Mesendoderm (in vitro differentiated cells): ENCODE results near the gene DNMT3A.
A peak's percentile ranks its signal among the peaks of the same experiment; 100 is the strongest.

Experiments used
- DNase-seq: peaks from one replicate; pipeline ENCODE4 v3.0.0; 2013
- H2AK5ac ChIP-seq: 2 replicates; pipeline ENCODE4 v1.6.1; 2013; ENCODE audit warnings: low read length, inconsistent platforms
- H2BK120ac ChIP-seq: 2 replicates; pipeline ENCODE4 v1.6.1; 2013; ENCODE audit warnings: low read depth, mild to moderate bottlenecking, low read length, moderate library complexity, mixed read lengths
- H2BK15ac ChIP-seq: replicated peaks from 2 replicates; pipeline ENCODE4 v1.6.1; 2013; ENCODE audit warnings: low read depth, mild to moderate bottlenecking, moderate library complexity
- H2BK5ac ChIP-seq: 2 replicates; pipeline ENCODE4 v1.6.1; 2013; ENCODE audit warnings: low read length, inconsistent platforms
- H3K18ac ChIP-seq: 2 replicates; pipeline ENCODE4 v1.6.1; 2013; ENCODE audit warnings: mild to moderate bottlenecking, low read length, mixed read lengths
- H3K23ac ChIP-seq: one replicate; pipeline ENCODE4 v1.6.1; 2013; ENCODE audit warnings: low read length
- H3K27ac ChIP-seq: 2 replicates; pipeline ENCODE4 v1.5.1; 2013; ENCODE audit warnings: low read depth, mild to moderate bottlenecking, inconsistent platforms, low read length, moderate library complexity
- H3K27me3 ChIP-seq: 2 replicates; pipeline ENCODE4 v1.6.1; 2013; ENCODE audit warnings: low read length, control low read depth, mild to moderate bottlenecking, inconsistent platforms; ENCODE audit not compliant: insufficient read depth, poor library complexity
- H3K36me3 ChIP-seq: 2 replicates; pipeline ENCODE4 v1.6.1; 2013; ENCODE audit warnings: low read length, inconsistent platforms; ENCODE audit not compliant: control insufficient read depth, insufficient read depth
- H3K4ac ChIP-seq: one replicate; pipeline ENCODE4 v1.6.1; 2013; ENCODE audit warnings: low read depth, mild to moderate bottlenecking, low read length, moderate library complexity
- H3K4me1 ChIP-seq: 2 replicates; pipeline ENCODE4 v1.6.1; 2013; ENCODE audit warnings: low read depth, low read length, inconsistent platforms; ENCODE audit not compliant: control insufficient read depth
- H3K4me2 ChIP-seq: 2 replicates; pipeline ENCODE4 v1.6.1; 2013; ENCODE audit warnings: low read length
- H3K4me3 ChIP-seq: 2 replicates; pipeline ENCODE4 v1.5.1; 2013; ENCODE audit warnings: mild to moderate bottlenecking, low read length
- H3K56ac ChIP-seq: one replicate; pipeline ENCODE4 v1.6.1; 2013; ENCODE audit warnings: low read length
- H3K79me1 ChIP-seq: 2 replicates; pipeline ENCODE4 v1.6.1; 2013; ENCODE audit warnings: low read length, inconsistent platforms
- H3K79me2 ChIP-seq: 2 replicates; pipeline ENCODE4 v1.6.1; 2013; ENCODE audit warnings: mild to moderate bottlenecking, low read length; ENCODE audit not compliant: control insufficient read depth, insufficient read depth
- H3K9ac ChIP-seq: 2 replicates; pipeline ENCODE4 v1.6.1; 2013; ENCODE audit warnings: low read length, inconsistent platforms
- H4K5ac ChIP-seq: one replicate; pipeline ENCODE4 v1.6.1; 2013; ENCODE audit warnings: low read length
- H4K8ac ChIP-seq: one replicate; pipeline ENCODE4 v1.6.1; 2013; ENCODE audit warnings: low read depth, mild to moderate bottlenecking, control low read depth, low read length, moderate library complexity
- WGBS: extraction: QIAGEN DNeasy Blood & Tissue Kit; methylation state at CpG from one replicate; pipeline ENCODE4 v1.1.7; 2013; ENCODE audit warnings: low lambda C conversion rate, missing lambda C conversion rate; ENCODE audit not compliant: insufficient coverage; ENCODE audit errors: extremely low coverage; 5-methylcytosine and 5-hydroxymethylcytosine counted together

Gene DNMT3A

GRCh38 chr2:25290811-25291495 is 50.8 kb downstream of the DNMT3A start:
- no peak overlapping the region for H3K56ac ChIP-seq
- peaks cover under 1% of the 10 kb centered on the region for H3K4me1 ChIP-seq
- H3K79me2 ChIP-seq = no peaks in the 10 kb centered on the region
- no peak overlapping the region for H3K23ac ChIP-seq
- H3K9ac ChIP-seq = no peak overlapping the region
- no peaks in the 10 kb centered on the region for H3K79me1 ChIP-seq
- H3K4ac ChIP-seq = no peak overlapping the region
- no peak for DNase-seq
- H2AK5ac ChIP-seq = no peak overlapping the region
- H3K4me2 ChIP-seq = no peak overlapping the region
- no peaks in the 10 kb centered on the region for H3K27me3 ChIP-seq
- no peak overlapping the region for H4K8ac ChIP-seq
- H2BK15ac ChIP-seq = no peak overlapping the region
- no peak overlapping the region for H2BK120ac ChIP-seq
- H2BK5ac ChIP-seq = no peak overlapping the region
- no CpG with 5 or more reads among the region's 19 CpGs for WGBS
- no peak overlapping the region for H3K4me3 ChIP-seq
- H4K5ac ChIP-seq = no peak overlapping the region
- H3K36me3 ChIP-seq = no peaks in the 10 kb centered on the region
- H3K18ac ChIP-seq = no peak overlapping the region
- no peak overlapping the region for H3K27ac ChIP-seq

- H3K27me3 ChIP-seq = no peaks in the 10 kb centered on the region
- H3K56ac ChIP-seq = no peak overlapping the region
- no peak overlapping the region for H2AK5ac ChIP-seq
- no peak overlapping the region for H2BK5ac ChIP-seq
- whole genome bisulfite sequencing = no CpG with 5 or more reads among the region's 11 CpGs
- no peak overlapping the region for H3K4ac ChIP-seq
- no peak overlapping the region for H3K23ac ChIP-seq
- no peak overlapping the region for H3K27ac ChIP-seq
- no peak overlapping the region for H3K18ac ChIP-seq
- H2BK120ac ChIP-seq = no peak overlapping the region
- H4K5ac ChIP-seq = no peak overlapping the region
- no peak overlapping the region for H3K4me2 ChIP-seq
- no peak overlapping the region for H2BK15ac ChIP-seq
- H3K36me3 ChIP-seq = no peaks in the 10 kb centered on the region
- H3K9ac ChIP-seq = no peak overlapping the region
- no peak overlapping the region for H3K4me3 ChIP-seq
- no peak overlapping the region for H4K8ac ChIP-seq
- H3K79me1 ChIP-seq = no peaks in the 10 kb centered on the region
- H3K79me2 ChIP-seq = no peaks in the 10 kb centered on the region
- H3K4me1 ChIP-seq = peaks cover 5% of the 10 kb centered on the region
- DNase-seq = no peak
Observed at GRCh38 chr2:25286723-25287483, 54.8 kb downstream of the DNMT3A start.

- Histone ChIP-seq H3K4ac (no peak overlapping the region), H2AK5ac (no peak overlapping the region), H3K23ac (no peak overlapping the region), H3K4me3 (no peak overlapping the region), H3K79me1 (no peaks in the 10 kb centered on the region), H3K79me2 (no peaks in the 10 kb centered on the region), H2BK5ac (no peak overlapping the region), H3K4me2 (no peak overlapping the region), H3K4me1 (peaks cover 5% of the 10 kb centered on the region), H3K27ac (no peak overlapping the region), H2BK15ac (no peak overlapping the region), H3K18ac (no peak overlapping the region), H2BK120ac (no peak overlapping the region), H3K36me3 (no peaks in the 10 kb centered on the region), H4K5ac (no peak overlapping the region), H3K27me3 (no peaks in the 10 kb centered on the region), H4K8ac (no peak overlapping the region), H3K9ac (no peak overlapping the region), H3K56ac (peak overlapping the region; percentile 11)
- DNase-seq = peak; percentile 78
- WGBS = no CpG with 5 or more reads among the region's 10 CpGs
Observed at GRCh38 chr2:25286025-25286400, 55.7 kb downstream of the DNMT3A start.

GRCh38 chr2:25285265-25286024 is 56.3 kb downstream of the DNMT3A start:
- no peaks in the 10 kb centered on the region for H3K36me3 ChIP-seq
- H3K18ac ChIP-seq = no peak overlapping the region
- peak overlapping the region; percentile 31 for H2AK5ac ChIP-seq
- H4K5ac ChIP-seq = no peak overlapping the region
- H2BK5ac ChIP-seq = peak overlapping the region; percentile 65
- no peaks in the 10 kb centered on the region for H3K79me1 ChIP-seq
- H3K4ac ChIP-seq = no peak overlapping the region
- H3K27me3 ChIP-seq = no peaks in the 10 kb centered on the region
- no peak overlapping the region for H3K27ac ChIP-seq
- no peak overlapping the region for H4K8ac ChIP-seq
- H3K23ac ChIP-seq = no peak overlapping the region
- H3K4me2 ChIP-seq = no peak overlapping the region
- H2BK120ac ChIP-seq = no peak overlapping the region
- no peak overlapping the region for H2BK15ac ChIP-seq
- peaks cover 5% of the 10 kb centered on the region for H3K4me1 ChIP-seq
- H3K4me3 ChIP-seq = no peak overlapping the region
- peak overlapping the region; percentile 65 for H3K56ac ChIP-seq
- peak overlapping the region; percentile 4 for H3K9ac ChIP-seq
- no peaks in the 10 kb centered on the region for H3K79me2 ChIP-seq
- no CpG with 5 or more reads among the region's 11 CpGs for WGBS
- DNase-seq = no peak

- no peak for DNase-seq
- no peak overlapping the region for H2AK5ac ChIP-seq
- H2BK5ac ChIP-seq = no peak overlapping the region
- H3K4me2 ChIP-seq = no peak overlapping the region
- no peak overlapping the region for H3K56ac ChIP-seq
- no peak overlapping the region for H2BK15ac ChIP-seq
- H3K79me1 ChIP-seq = no peaks in the 10 kb centered on the region
- H3K27ac ChIP-seq = no peak overlapping the region
- H3K4me3 ChIP-seq = no peak overlapping the region
- no peak overlapping the region for H3K4ac ChIP-seq
- no peaks in the 10 kb centered on the region for H3K27me3 ChIP-seq
- H3K9ac ChIP-seq = no peak overlapping the region
- no peak overlapping the region for H3K18ac ChIP-seq
- no CpG with 5 or more reads among the region's 5 CpGs for WGBS
- H4K5ac ChIP-seq = no peak overlapping the region
- H3K36me3 ChIP-seq = no peaks in the 10 kb centered on the region
- no peak overlapping the region for H4K8ac ChIP-seq
- peaks cover 5% of the 10 kb centered on the region for H3K4me1 ChIP-seq
- H3K23ac ChIP-seq = no peak overlapping the region
- no peak overlapping the region for H2BK120ac ChIP-seq
- no peaks in the 10 kb centered on the region for H3K79me2 ChIP-seq
Observed at GRCh38 chr2:25284756-25285155, 57.0 kb downstream of the DNMT3A start.
